Neural cell (in vitro differentiated cells): ENCODE measurements around the gene MFF. TPM values are rescaled to one million over a fixed set of nuclear protein-coding genes. Genes with fewer than 3 reads are reported as not detected.

ENCODE experiments used
- H2AFZ ChIP-seq: fragments of 200-600, 300-800 bp; sonication (generic), shearing (Covaris generic); 2 replicates; pipeline ENCODE4 v1.6.0; 2014; ENCODE audit warnings: low read depth, mild to moderate bottlenecking, antibody characterized with exemption, low read length, moderate library complexity
- H3F3A ChIP-seq: fragments of 200-600 bp; shearing (Covaris generic); 2 replicates; pipeline ENCODE4 v1.6.1; 2016; ENCODE audit warnings: mild to moderate bottlenecking, moderate library complexity, mixed read lengths, antibody characterized with exemption, low read length; ENCODE audit not compliant: insufficient read depth, poor library complexity, severe bottlenecking
- H3K27ac ChIP-seq: fragments of 200-600, 300-800 bp; sonication (generic), shearing (Covaris generic); 2 replicates; pipeline ENCODE4 v1.5.1; 2014; ENCODE audit warnings: mild to moderate bottlenecking, low read length, moderate library complexity
- H3K27me3 ChIP-seq: fragments of 300-800, 200-600 bp; sonication (generic), shearing (Covaris generic); 2 replicates; pipeline ENCODE4 v1.6.0; 2014; ENCODE audit warnings: mild to moderate bottlenecking, low read depth, low read length, moderate library complexity; ENCODE audit not compliant: insufficient read depth
- H3K36me3 ChIP-seq: fragments of 300-800, 200-600 bp; sonication (generic), shearing (Covaris generic); 2 replicates; pipeline ENCODE4 v1.5.1; 2014; ENCODE audit warnings: mild to moderate bottlenecking, antibody characterized with exemption, low read length, moderate library complexity; ENCODE audit not compliant: insufficient read depth
- H3K4me2 ChIP-seq: fragments of 300-800, 200-600 bp; sonication (generic), shearing (Covaris generic); 2 replicates; pipeline ENCODE4 v1.6.0; 2014; ENCODE audit warnings: mild to moderate bottlenecking, low read length
- H3K4me3 ChIP-seq: fragments of 300-800, 200-600 bp; sonication (generic), shearing (Covaris generic); 2 replicates; pipeline ENCODE4 v1.5.1; 2014; ENCODE audit warnings: mild to moderate bottlenecking, low read length, moderate library complexity
- H3K79me2 ChIP-seq: fragments of 200-600 bp; shearing (Covaris generic); replicated peaks from 2 replicates; pipeline ENCODE4 v1.6.0; 2014; ENCODE audit warnings: mild to moderate bottlenecking, low read length, moderate library complexity; ENCODE audit not compliant: insufficient read depth
- H3K9ac ChIP-seq: fragments of 300-800, 200-600 bp; sonication (generic), shearing (Covaris generic); 2 replicates; pipeline ENCODE4 v1.6.1; 2016; ENCODE audit warnings: mild to moderate bottlenecking, low read length, mixed read lengths
- H3K9me2 ChIP-seq: fragments of 200-600 bp; shearing (Covaris generic); 2 replicates; pipeline ENCODE4 v1.6.1; 2016; ENCODE audit warnings: mild to moderate bottlenecking, low read length, mixed read lengths; ENCODE audit not compliant: insufficient read depth
- H3K9me3 ChIP-seq: fragments of 200-600, 300-800 bp; sonication (generic), shearing (Covaris generic); 2 replicates; pipeline ENCODE4 v1.6.1; 2016; ENCODE audit warnings: mild to moderate bottlenecking, mixed run types, low read length, moderate library complexity, mixed read lengths
- H4K20me1 ChIP-seq: fragments of 200-600 bp; shearing (Covaris generic); 2 replicates; pipeline ENCODE4 v1.6.1; 2016; ENCODE audit warnings: mild to moderate bottlenecking, mixed run types; ENCODE audit not compliant: insufficient read depth
- CTCF ChIP-seq: fragments of 450-650 bp; IDR thresholded peaks from 2 replicates; pipeline ENCODE4 v1.5.1; 2014; ENCODE audit warnings: antibody characterized with exemption, mild to moderate bottlenecking, moderate library complexity; ENCODE audit not compliant: poor library complexity, severe bottlenecking
- EP300 ChIP-seq: fragments of 450-650 bp; conservative IDR thresholded peaks from 2 replicates; pipeline ENCODE4 v1.6.1; 2014; ENCODE audit warnings: antibody characterized with exemption, mild to moderate bottlenecking, moderate library complexity; ENCODE audit not compliant: poor library complexity, severe bottlenecking
- EZH2 ChIP-seq: fragments of 200-600, 300-800 bp; shearing (Covaris generic), sonication (generic); IDR thresholded peaks from 2 replicates; pipeline ENCODE4 v1.6.1; 2014; ENCODE audit warnings: antibody characterized with exemption, low read length, borderline replicate concordance, mild to moderate bottlenecking; ENCODE audit not compliant: insufficient read depth, poor library complexity, severe bottlenecking
- MXI1 ChIP-seq: fragments of 450-650 bp; conservative IDR thresholded peaks from 2 replicates; pipeline ENCODE4 v1.6.1; 2014; ENCODE audit warnings: antibody characterized with exemption, mild to moderate bottlenecking; ENCODE audit not compliant: poor library complexity, severe bottlenecking
- POLR2AphosphoS5 ChIP-seq: IDR thresholded peaks from 2 replicates; pipeline ENCODE4 v1.6.1; 2012
- RAD21 ChIP-seq: fragments of 450-650 bp; conservative IDR thresholded peaks from 2 replicates; pipeline ENCODE4 v1.6.1; 2014; ENCODE audit warnings: antibody characterized with exemption, mild to moderate bottlenecking, moderate library complexity
- REST ChIP-seq: IDR thresholded peaks from 2 replicates; pipeline ENCODE4 v1.6.1; 2012; ENCODE audit warnings: borderline replicate concordance
- SMC3 ChIP-seq: fragments of 450-650 bp; conservative IDR thresholded peaks from 2 replicates; pipeline ENCODE4 v1.6.1; 2014; ENCODE audit warnings: antibody characterized with exemption, mild to moderate bottlenecking, moderate library complexity; ENCODE audit not compliant: poor library complexity
- TAF1 ChIP-seq: IDR thresholded peaks from 2 replicates; pipeline ENCODE4 v1.6.1; 2012; ENCODE audit warnings: low read depth
- polyA minus RNA-seq: library from RNA; depleted of rRNA, polyadenylated mRNA; stranded (reverse); fragments of >200 nt; gene quantifications from 2 replicates; pipeline ENCODE4 v1.2.3, GENCODE V29; 2014
- polyA plus RNA-seq: library from polyadenylated mRNA; depleted of rRNA; stranded (reverse); fragments of >200 nt; gene quantifications from 2 replicates; pipeline ENCODE4 v1.2.3, GENCODE V29; 2014

MFF gene
- polyA plus RNA-seq, result 175 and 192 TPM in 2 replicates
- polyA minus RNA-seq, result 183 and 195 TPM in 2 replicates

GRCh38 chr2:227324995-227325838 lies at the start of gene MFF:
TSS of gene MFF (plus strand) at chr2:227325251. CDS start at chr2:227330666, 5,415 bp downstream.
- Histone ChIP-seq H3F3A (peaks cover 4% of the 10 kb centered on the region), H2AFZ (peak within 1 kb of the TSS; percentile 96), H4K20me1 (no peaks in the 10 kb centered on the region), H3K79me2 (peaks cover 48% of the 10 kb centered on the region), H3K4me3 (peak within 1 kb of the TSS; percentile 100), H3K9me3 (no peaks in the 10 kb centered on the region), H3K36me3 (no peaks in the 10 kb centered on the region), H3K27ac (peak within 1 kb of the TSS; percentile 89), H3K9ac (peak within 1 kb of the TSS; percentile 94), H3K27me3 (no peaks in the 10 kb centered on the region), H3K4me2 (peak within 1 kb of the TSS; percentile 83), H3K9me2 (no peaks in the 10 kb centered on the region)
- TF ChIP-seq CTCF (peak; percentile 50), SMC3 (peak; percentile 47), EP300 (peak; percentile 67), TAF1 (peak; percentile 72), EZH2 (no peak), REST (peak; percentile 71), RAD21 (peak; percentile 19), MXI1 (peak; percentile 74), POLR2AphosphoS5 (peak; percentile 91)

- Histone ChIP-seq H3K9me2 (no peaks in the 10 kb centered on the region), H3K4me3 (no peak overlapping the region), H3K27ac (no peak overlapping the region), H2AFZ (no peak overlapping the region), H3K9ac (no peak overlapping the region), H3K36me3 (no peaks in the 10 kb centered on the region), H3K27me3 (no peaks in the 10 kb centered on the region), H4K20me1 (no peaks in the 10 kb centered on the region), H3K9me3 (no peaks in the 10 kb centered on the region), H3F3A (no peaks in the 10 kb centered on the region), H3K79me2 (no peaks in the 10 kb centered on the region), H3K4me2 (no peak overlapping the region)
- TF ChIP-seq POLR2AphosphoS5 (no peak), SMC3 (no peak), TAF1 (no peak), RAD21 (no peak), EP300 (no peak), REST (no peak), CTCF (no peak), EZH2 (no peak), MXI1 (no peak)
These were observed 44.2 kb upstream of the MFF start for GRCh38 chr2:227280895-227281294.
